HG03469 (cell line): ENCODE results near the gene C19orf38.

Experiments used
- ATAC-seq: cut with Tn5 transposase; IDR thresholded peaks from one replicate; pipeline ENCODE4 v1.9.1; 2021; ENCODE audit warnings: mild to moderate bottlenecking, moderate library complexity, moderate number of reproducible peaks; ENCODE audit not compliant: unreplicated experiment

Gene C19orf38, protein sequence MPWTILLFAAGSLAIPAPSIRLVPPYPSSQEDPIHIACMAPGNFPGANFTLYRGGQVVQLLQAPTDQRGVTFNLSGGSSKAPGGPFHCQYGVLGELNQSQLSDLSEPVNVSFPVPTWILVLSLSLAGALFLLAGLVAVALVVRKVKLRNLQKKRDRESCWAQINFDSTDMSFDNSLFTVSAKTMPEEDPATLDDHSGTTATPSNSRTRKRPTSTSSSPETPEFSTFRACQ

GRCh38 chr19:10848230-10848856 is at the start of gene C19orf38:
Gene C19orf38, plus strand, starts transcription at chr19:10848415. Its CDS starts 94 bp downstream, at chr19:10848509.
- no peak for ATAC-seq

DNA sequence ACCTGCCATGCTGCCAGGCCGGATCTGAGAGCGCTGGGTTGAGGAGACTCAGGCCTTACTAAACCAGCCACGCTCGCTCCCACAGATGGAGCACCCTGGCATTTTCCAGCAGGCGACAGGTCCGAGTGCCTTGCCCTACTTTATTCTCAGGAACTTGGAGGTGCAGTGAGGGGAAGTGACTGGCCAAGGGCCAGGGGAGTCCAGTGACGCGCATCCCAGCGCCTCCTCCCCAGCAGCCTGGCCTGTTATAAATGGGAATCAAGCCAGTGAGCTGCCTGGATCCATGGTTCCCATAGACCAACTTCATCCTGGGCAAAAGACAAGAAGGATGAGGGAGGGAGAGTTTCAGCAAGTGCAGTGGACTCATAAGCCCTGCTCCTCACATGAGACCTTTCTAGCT is 47.7 kb upstream of the C19orf38 start:
- no peak for ATAC-seq

DNA sequence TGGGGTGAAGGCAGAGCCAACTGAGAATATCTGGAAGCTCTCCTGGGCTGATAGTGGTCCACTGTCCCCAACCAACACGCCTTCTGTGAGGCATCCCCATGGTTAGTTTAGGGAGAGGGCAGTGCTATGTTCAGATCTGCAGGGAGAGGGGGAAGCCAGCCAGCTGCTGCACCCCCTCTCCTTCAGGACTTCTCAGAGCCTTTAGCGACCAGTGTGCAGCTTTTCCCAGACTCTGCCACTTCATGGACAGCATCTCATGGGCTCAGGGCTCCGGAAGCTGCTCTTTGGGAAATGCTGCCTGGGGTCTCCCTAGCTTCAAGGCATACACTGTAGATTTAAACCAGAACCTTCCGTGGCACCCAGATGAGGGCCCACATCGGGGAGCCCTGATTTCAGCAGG is 45.7 kb upstream of the C19orf38 start:
- no peak for ATAC-seq

GRCh38 chr19:10803252-10803651 is 45.0 kb upstream of the C19orf38 start:
- ATAC-seq = no peak

DNA sequence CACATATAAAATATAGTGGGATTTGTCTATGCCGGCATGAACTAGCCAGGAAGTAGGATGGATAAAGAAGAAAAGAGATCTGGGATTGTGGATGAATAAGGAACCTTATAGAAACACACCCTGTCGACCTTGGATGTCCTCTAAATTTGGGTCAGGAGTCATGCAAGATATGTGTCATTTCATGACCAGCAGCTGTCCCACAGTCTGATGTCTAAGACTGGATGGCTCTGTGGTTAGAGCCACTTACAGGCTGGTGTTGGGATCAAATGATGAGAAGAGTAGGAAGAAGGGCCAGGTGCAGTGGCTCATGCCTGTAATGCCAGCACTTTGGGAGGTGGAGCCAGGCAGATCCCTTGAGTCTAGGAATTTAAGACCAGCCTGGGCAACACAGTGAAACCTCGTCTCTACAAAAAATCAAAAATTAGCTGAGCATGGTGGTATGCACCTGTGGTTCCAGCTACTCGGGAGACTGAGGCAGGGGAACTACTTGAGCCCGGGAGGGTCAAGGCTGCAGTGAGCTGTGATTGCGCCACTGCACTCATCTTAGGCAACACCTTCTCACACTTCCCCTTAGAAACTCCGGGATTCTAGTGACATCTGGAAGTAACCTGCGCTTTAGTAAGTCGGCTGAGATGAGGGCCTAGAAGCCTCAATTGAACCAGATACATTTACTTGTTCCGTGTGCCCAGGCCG is 43.0 kb upstream of the C19orf38 start:
- no peak for ATAC-seq

- ATAC-seq = no peak
Observed at GRCh38 chr19:10805758-10806247, 42.4 kb upstream of the C19orf38 start.

DNA sequence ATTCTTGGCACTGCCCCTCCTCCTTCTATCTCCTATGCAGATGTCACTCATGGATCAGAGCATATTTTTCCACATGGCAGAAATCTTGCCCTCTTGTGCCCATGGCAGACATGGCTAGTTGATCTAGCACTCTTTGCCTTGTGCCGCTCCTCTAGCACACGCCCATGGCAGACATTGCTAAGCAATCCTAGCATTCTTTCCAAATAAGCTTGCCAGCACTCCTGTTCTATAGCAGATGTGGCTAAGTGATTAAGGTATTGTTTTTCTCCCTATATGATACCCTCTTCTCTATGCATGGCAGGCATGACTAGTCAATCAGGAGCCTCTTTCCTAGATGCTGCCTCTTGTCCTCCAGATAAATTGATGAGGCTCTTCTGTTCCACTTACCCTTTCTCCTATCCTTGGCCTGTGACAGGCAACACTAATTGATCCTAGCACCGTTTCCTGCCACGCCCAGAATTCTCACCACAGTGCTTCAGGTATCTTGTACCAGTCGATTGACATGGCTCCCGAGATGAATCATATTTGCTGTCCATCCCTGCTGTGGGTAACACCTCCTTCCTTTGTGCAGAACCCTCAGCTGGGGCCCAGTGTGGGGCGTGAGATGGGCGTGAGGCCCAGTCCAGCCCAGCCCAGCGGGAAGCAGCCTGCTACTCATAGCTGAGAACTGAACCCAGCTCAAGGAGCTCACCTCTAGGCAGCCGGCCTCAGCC is 39.1 kb upstream of the C19orf38 start:
- no peak for ATAC-seq

- ATAC-seq = no peak
Observed at GRCh38 chr19:10809651-10810285, 38.4 kb upstream of the C19orf38 start.

GRCh38 chr19:10811391-10812111 is 36.7 kb upstream of the C19orf38 start:
- no peak for ATAC-seq

GRCh38 chr19:10812196-10812595 is 36.0 kb upstream of the C19orf38 start:
- ATAC-seq = no peak

DNA sequence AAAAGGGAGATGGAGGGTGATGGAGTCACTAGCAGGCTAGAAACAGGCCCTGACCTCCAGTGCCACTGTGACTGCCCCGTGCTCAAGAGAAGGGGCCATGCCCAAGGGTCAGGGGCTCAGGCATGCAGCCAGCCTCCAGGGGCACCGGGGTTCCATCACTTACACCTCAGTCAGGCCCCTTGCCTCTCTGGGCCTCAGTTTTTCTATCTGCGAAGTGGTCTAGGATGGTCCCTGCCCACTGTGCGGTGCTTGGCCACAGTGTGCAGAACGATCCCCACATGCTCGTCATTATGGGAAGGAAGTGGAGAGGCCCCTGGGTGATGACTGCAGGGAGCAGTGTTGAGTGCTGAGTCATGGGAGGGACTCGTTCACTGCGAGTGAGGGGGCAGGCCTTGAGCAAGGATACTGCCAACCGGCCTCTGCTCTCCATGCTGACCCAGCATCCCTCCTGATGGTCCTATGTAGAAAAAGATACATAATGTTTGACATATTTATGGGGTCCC is 35.3 kb upstream of the C19orf38 start:
- ATAC-seq = no peak

GRCh38 chr19:10815007-10815536 is 33.1 kb upstream of the C19orf38 start:
- ATAC-seq = no peak

DNA sequence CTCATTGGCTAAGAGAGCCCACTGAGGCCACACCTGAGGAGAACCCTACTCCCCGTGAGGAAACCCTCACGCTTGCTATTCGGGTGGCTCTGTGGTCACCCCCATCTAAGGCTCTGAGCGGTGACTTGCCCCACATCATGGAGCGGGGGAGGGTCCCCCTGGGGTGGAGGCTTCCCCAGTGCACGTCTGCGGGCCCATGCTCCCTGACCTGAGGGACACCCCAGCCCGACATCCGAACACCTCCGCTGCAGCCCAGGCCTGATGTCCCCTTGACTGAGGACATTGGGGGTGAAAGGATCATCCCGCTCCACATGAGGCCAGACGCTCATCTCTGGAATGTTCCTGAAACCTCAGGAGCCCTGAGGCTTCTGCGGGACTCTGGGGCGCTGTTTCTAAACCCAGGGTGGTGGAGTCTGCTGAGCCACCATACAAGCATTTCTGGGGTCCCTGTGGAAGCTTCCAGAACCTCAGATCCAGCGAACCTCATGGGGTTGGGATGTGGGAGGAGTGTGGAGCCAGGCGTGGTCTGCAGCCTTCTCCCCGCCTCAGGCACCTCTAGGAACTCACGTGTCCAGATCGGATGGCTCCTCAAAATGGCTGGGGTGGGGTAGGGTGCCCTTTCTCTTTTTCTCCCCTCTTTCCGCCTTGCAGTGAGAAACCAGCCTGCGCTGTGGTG is 32.1 kb upstream of the C19orf38 start:
- no peak for ATAC-seq

GRCh38 chr19:10816691-10817090 is 31.5 kb upstream of the C19orf38 start:
- ATAC-seq = no peak

DNA sequence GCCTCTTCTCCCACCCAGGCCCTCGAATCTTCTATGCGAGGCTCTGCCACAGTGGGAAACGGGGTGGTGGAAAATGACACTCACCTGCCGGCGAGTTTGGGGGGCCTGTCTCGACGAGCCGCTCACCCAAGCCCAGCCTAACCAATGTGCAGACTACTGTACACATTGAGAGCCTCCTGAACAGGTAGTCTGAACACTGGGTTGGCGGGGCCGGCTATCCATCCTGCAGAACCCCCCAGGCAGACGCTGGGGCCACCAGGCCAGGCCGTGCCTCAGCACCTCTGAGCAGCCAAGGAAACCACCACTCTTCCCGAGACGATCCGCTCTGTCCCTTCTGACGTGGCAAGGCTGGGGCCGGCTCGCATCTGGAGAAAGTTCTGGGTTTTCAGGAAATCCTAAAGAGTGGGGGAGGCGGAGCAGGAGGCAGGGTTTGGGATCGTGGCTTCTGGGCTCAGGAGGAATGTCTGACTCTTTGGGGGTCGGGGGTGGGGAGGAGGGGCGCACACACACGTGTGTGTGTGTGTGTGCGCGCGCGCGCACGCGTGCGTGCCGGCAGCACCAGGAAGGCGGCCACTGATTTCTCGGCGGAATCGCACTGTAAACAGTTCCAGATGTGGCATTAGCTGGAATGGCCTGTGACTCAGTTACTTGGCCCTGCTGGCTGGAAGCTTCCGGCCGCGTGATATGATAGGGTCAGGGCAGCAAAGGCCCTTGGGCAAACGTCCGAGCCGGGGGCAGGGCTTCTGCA is 30.8 kb upstream of the C19orf38 start:
- no peak for ATAC-seq

DNA sequence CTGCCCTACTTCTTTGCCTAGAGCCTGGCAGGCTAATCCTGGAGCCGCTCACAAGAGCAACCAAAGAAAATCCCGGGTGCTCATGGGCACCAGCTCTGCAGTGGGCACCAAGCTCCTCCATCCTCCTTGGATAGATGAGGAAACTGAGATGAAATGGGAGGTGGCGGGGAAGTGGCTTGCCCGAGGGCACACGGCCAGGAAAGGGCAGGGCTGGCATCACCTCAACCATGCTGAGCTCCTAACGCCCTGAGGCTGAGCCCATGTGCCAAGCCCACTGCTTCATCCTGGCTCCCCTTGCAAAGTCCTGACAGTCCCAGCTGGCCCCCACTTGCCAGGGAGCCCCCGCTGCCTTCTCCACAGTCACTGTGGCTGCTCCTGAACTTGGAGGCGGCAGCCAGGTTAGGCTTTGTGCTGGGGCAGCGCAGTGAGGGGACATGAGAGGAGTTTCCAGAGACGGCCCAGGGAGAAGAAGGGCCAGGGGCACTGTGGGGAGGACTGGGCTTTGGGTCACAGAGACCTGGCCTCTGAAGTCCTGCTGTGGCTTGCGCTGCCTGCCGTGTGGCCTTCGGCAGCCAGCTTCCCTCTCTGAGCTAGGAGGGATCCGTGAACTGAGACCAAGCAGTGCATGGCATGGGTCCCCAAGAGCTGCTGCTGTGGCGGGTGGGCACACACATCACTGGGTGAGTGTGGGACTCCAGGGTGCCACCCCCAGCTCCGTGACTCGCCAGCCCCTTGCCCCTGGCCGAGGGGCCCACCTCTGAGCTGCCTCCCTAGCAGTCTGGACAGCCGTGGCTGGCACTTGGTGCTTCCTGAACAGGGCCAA is 29.7 kb upstream of the C19orf38 start:
- no peak for ATAC-seq
